Kidney (tissue), 14 donors: ENCODE measurements around the gene ACTN4. TPM values are rescaled to one million over a fixed set of nuclear protein-coding genes. Genes with fewer than 3 reads are reported as not detected.
A peak's percentile ranks its signal among the peaks of the same experiment; 100 is the strongest.

Experiments
- DNase-seq, 5 donors: peaks; one replicate each; pipeline ENCODE4 v3.0.0-alpha.2; 2013 to 2020
- FAIRE-seq: peaks from 2 replicates; lab custom pipeline; 2012; peaks lifted over from hg19 to GRCh38; lab: Jason Lieb, UNC
- H3K27ac ChIP-seq, 2 donors: one replicate each; pipeline ENCODE4 v1.7.0; 2013; ENCODE audit warnings: low read depth in 2 of 2, low read length in 2 of 2, inconsistent platforms in 1 of 2
- H3K27me3 ChIP-seq: one replicate; pipeline ENCODE4 v1.7.1; 2013; ENCODE audit warnings: low read length, inconsistent platforms; ENCODE audit not compliant: control insufficient read depth, insufficient read depth
- H3K36me3 ChIP-seq, 3 donors: one replicate each; pipeline versions ENCODE4 v1.7.0 to v1.7.1; 2013; ENCODE audit warnings: low read length in 3 of 3, control low read depth in 1 of 3, inconsistent platforms in 1 of 3; ENCODE audit not compliant: insufficient read depth in 3 of 3, control insufficient read depth in 2 of 3
- H3K4me1 ChIP-seq, 3 donors: one replicate each; pipeline versions ENCODE4 v1.7.0 to v1.7.1; 2013; ENCODE audit warnings: low read length in 3 of 3, inconsistent platforms in 1 of 3, low read depth in 1 of 3; ENCODE audit not compliant: control insufficient read depth in 2 of 3, insufficient read depth in 2 of 3
- H3K4me3 ChIP-seq, 3 donors: one replicate each; pipeline versions ENCODE4 v1.7.0 to v1.8.1; 2013; ENCODE audit warnings: low read length in 3 of 3, control low read depth in 1 of 3, inconsistent platforms in 1 of 3
- H3K9ac ChIP-seq, 3 donors: one replicate each; pipeline versions ENCODE4 v1.7.0 to v1.7.1; 2013; ENCODE audit warnings: low read length in 3 of 3, control low read depth in 1 of 3, inconsistent platforms in 1 of 3
- H3K9me3 ChIP-seq, 3 donors: one replicate each; pipeline versions ENCODE4 v1.7.0 to v1.7.1; 2013; ENCODE audit warnings: low read length in 3 of 3, control low read depth in 1 of 3, inconsistent platforms in 1 of 3; ENCODE audit not compliant: control insufficient read depth in 2 of 3, insufficient read depth in 1 of 3
- CTCF ChIP-seq: IDR thresholded peaks from 3 replicates; pipeline ENCODE4 v1.5.1; 2012; ENCODE audit warnings: mild to moderate bottlenecking, moderate library complexity, borderline replicate concordance; ENCODE audit not compliant: insufficient read depth; ENCODE audit errors: extremely low read depth
- intact Hi-C: fragments of 100-400 bp; cut with DNase I; formaldehyde crosslinking; loops from one replicate; pipeline ENCODE4 v1.11.1; 2022
- polyA plus RNA-seq: library from polyadenylated mRNA; stranded (reverse); fragments of 350-450 nt; fragmentation: Illumina TruSeq; extraction: RNeasy Lipid Tissue Mini Kit (QIAGEN cat#74804); gene quantifications from one replicate; pipeline ENCODE4 v1.2.3, GENCODE V29; 2014; ENCODE audit warnings: low read depth, low replicate concordance; ENCODE audit not compliant: insufficient read depth
- total RNA-seq: library from RNA; stranded (reverse); fragmentation: NEBNext Ultra II Directional; extraction: Animal tissue kit (Norgen Biotek cat#: 25700); gene quantifications from one replicate; pipeline ENCODE4 v1.2.1, GENCODE V29; 2021
- donor health status: control.
- donor health status: control.
- donor health status: control.
- donor health status: control.
- donor health status: control.
- donor health status: DM: yes; HTN: yes; CAD: no.
- donor health status: Normal renal cell carcinoma (clear cell type).

Gene ACTN4
- total and polyA plus RNA-seq, 2 donors from 2014 or later: 231 to 606 TPM

GRCh38 chr19:38660724-38661123 is 13.3 kb downstream of the ACTN4 start:
- intact Hi-C loops: no loop called here
- peak overlapping the region; percentile 81 to 83 for H3K27ac ChIP-seq
- no peak overlapping the region for H3K4me3 ChIP-seq
- peaks cover 29 to 79% (median 78%) of the 10 kb centered on the region in 3 donors for H3K4me1 ChIP-seq
- no peaks in the 10 kb centered on the region for H3K9me3 ChIP-seq
- peaks cover 2 to 13% (median 3%) of the 10 kb centered on the region in 3 donors for H3K36me3 ChIP-seq
- H3K9ac ChIP-seq: peak overlapping the region in 2 of 3 donors; percentile 8 to 14
- TF ChIP-seq CTCF: no peak
- no peak for FAIRE-seq
- H3K27me3 ChIP-seq: no peaks in the 10 kb centered on the region
- no peak for DNase-seq

GRCh38 chr19:38661136-38661535 is 13.7 kb downstream of the ACTN4 start:
- no peak for FAIRE-seq
- no peak for TF ChIP-seq CTCF
- Histone ChIP-seq H3K27ac (peak overlapping the region; percentile 81 to 83), H3K4me3 (no peak overlapping the region), H3K9ac (peak overlapping the region in 2 of 3 donors; percentile 8 to 14), H3K9me3 (no peaks in the 10 kb centered on the region), H3K36me3 (peaks cover 2 to 13% (median 3%) of the 10 kb centered on the region in 3 donors), H3K4me1 (peaks cover 29 to 83% (median 78%) of the 10 kb centered on the region in 3 donors), H3K27me3 (no peaks in the 10 kb centered on the region)
- no peak for DNase-seq
- intact Hi-C loops: no loop called here

- no peaks in the 10 kb centered on the region for H3K9me3 ChIP-seq
- FAIRE-seq: no peak
- no peaks in the 10 kb centered on the region for H3K27me3 ChIP-seq
- peak in 2 of 5 donors; percentile 86 to 87 for DNase-seq
- H3K9ac ChIP-seq: peak overlapping the region in 2 of 3 donors; percentile 31 to 87
- peak overlapping the region; percentile 94 to 96 for H3K27ac ChIP-seq
- peaks cover 37 to 92% (median 79%) of the 10 kb centered on the region in 3 donors for H3K4me1 ChIP-seq
- H3K4me3 ChIP-seq: peak overlapping the region in 1 of 3 donors; percentile 5
- no peak for TF ChIP-seq CTCF
- intact Hi-C loops: no loop called here
- peaks cover 0 to 8% (median 2%) of the 10 kb centered on the region in 3 donors for H3K36me3 ChIP-seq
These were observed 14.5 kb downstream of the ACTN4 start for GRCh38 chr19:38661996-38662395.
